Measurements from ENCODE around the gene ZNF580.

ZNF580 gene

DNA sequence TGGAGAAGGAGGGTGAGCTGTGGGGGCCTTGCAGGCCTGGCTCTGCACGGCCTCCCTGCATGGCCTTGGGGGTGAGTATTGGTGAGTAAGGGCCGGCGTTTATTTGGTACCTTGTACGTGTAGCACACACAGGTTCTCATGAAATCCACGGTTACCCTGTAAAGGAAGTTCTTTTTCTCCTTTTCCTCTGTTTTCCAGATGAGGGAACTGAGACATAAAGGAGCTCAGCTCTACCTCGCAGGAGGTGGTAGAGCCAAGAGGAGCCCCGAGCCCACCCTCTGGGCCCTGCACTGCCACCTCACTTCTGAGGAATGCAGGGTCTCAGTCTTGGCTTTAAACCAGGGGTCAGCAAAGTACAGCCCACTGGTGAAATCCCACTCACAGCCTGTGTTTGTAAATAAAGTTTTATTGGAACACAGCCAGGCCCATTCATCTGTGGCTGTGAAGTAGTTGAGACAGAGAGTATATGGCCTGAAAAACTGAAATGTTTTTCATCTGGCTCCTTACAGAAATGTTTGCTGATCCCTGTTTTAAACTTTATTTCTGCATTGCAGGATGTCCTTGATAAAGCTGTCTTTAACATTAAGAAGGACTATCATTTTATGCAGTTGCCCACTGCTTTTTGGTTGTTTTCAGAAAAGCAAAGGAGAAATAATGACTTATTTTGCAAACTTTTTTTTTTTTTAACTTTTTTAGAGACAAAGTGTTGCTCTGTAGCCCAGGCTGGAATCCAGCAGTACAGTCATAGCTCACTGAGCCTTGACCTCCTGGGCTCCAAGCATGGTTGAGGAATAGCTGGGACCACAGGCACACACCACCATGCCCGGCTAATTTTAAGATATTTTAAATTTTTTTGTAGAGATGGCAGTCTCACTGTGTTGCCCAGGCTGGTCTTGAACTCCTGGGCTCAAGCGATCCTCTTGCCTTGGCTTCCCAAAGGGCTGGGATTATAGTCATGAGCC lies 40.6 kb downstream of the ZNF580 start:
- DNase-seq = no peak

DNA sequence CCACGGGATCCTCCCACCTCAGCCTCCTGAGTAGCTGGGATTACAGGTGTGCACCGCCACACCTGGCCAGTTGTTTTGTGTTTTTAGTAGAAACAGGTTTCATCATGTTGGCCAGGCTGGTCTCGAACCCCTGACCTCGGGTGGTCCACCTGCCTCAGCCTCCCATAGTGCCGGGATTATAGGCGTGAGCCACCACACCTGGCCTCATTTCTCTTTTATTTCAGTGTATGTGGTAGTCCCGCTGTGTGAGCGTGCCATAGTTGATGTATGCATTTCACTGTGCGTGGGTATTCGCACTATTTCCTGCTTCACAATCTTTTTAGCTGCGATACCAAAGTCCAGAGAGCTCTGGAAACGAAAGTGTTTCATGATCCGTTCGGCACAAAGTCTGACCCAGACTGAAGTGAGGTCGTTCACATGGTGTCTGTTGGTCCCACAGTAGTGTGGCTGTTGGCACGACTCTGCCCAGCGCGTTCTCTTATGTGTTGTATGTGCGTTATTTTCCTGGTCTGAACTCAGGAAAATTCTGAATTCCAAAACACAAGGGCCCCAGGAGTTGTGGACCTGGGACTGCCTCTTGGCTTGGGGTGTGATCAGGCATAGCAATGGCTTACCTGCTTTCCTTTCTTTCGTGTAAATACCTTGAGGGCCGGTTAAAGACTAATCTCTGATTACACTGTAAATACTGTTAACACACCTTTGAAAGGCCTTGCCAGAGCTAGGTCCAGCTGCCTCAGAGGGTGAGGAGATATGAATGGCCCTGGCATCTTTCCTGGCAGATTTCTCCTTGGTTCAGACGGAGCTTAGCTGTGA lies 42.9 kb downstream of the ZNF580 start:
- no peak for DNase-seq

DNA sequence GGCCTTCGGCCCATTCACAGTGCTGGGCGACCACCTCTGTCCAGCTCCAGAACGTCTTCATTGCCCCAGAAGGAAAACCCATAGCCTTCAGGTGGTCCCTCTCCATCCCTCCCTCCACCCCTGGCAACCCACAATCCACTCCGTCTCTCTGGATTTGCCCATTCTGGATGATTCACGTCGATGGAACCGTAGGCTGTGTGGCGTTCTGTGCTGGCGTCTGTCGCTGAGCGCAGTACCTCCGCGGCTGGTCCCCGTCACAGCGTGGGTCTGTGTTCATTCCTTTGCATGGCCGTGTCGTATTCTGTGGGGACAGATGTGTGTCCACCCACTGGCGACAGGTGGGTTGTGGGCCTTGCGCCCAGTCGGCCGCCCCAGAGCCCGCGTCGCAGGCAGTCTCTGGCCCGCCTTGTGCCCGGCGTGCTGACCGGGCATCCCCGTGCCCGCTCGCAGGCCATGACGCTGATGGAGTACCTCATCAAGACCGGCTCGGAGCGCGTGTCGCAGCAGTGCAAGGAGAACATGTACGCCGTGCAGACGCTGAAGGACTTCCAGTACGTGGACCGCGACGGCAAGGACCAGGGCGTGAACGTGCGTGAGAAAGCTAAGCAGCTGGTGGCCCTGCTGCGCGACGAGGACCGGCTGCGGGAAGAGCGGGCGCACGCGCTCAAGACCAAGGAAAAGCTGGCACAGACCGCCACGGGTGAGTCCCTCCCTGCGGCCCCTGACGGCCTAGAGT lies 44.3 kb downstream of the ZNF580 start:
- no peak for DNase-seq

DNA sequence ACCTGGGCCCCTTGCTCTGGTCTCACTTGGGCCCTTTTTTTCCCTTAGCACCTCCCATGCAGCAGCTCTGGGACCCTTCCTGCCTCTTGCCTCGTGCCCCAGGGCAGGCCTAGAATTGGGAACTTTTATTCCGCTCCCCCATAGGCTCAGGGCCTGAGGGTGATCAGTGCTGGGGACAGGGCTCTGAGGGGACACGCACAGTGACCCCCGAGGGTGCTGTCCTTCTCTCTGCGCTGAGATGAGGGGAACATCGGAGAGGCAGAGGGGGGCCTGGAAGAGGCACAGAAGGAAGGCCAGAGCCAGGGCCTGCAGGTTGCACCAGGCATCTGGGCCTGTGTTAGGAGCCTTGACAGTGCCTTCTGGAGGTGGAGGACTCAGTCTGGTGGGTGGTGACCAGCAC lies 45.0 kb downstream of the ZNF580 start:
- DNase-seq = no peak

DNA sequence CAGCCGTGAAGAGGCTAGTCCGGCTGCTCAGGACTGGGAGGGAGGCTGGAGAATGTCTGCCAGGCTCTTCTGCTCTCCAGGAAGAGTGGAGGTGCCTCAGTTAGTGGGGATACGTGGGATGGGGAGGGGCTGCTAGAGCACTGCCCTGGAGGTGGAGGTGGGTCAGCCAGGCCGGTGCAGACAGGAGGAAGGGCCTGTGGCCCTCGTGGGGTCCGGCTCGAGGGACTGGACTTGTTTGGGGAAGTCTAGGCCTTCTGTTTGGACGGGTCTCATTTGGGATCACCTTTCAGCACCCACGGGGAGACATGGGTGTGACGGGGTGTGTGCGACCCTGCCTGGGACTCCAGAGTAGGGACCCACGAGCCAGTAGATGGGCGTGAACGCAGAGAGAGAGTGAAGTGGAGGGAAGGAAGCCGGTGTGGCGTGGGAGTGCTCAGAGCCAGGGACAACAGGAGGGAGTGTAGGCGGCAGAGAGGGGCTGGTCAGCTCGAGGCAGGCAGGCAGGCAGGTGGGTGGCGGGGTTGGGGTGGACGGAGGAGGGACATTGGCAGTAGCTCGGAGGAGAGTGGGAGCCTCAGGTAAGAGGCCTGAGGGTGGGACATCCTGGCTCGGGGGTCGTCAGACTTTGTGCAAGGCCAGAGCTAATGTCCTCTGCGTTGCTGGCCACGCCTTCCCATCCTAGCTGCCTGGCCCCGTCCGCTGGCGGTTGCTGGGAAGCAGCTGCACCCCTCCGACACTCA lies 45.7 kb downstream of the ZNF580 start:
- DNase-seq = no peak

DNA sequence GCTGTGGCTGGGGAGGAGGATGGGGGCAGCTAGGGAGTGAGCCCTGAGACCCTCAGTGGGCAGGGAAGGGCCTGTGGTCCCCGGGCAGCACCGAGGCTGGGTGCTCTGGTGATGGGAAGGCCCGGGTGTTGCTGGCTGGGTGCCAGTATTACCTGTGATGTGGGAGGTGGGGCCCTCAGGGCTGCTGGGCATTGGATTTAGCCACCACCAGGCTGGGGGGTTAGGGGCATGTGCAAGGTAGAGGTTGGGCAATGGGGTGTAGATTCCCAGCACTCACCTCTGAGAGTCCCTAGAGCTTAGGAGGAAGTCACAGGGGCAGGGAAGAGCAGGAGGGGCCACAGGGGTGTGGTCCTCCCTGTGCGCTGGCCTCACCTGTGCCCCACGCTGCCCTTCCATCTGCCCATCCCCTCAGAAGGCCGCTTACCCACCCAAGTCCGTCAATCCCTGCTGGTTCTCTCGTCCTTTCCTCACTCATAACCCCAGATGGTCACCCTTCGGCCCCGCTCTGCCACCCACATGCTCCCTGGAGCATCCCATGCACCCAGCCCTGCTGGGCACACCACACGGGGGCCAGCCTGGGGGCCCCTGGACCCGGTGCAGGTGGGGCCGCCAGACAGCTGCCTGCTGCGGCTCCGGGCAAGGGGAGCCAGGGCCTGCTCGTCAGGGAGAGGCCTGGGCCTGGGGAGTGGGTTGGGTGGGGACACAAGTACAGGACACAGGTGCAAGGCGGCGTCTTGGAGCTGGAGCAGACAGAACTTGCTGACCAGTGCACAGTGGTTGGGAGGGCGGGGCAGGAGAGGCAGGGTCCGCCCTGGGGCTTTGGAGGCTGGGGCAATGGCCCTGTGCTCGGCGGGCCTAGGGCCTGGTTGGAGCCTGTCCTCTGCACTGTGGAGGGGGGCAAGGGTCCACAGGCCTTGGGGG lies 46.7 kb downstream of the ZNF580 start:
- no peak for DNase-seq

DNA sequence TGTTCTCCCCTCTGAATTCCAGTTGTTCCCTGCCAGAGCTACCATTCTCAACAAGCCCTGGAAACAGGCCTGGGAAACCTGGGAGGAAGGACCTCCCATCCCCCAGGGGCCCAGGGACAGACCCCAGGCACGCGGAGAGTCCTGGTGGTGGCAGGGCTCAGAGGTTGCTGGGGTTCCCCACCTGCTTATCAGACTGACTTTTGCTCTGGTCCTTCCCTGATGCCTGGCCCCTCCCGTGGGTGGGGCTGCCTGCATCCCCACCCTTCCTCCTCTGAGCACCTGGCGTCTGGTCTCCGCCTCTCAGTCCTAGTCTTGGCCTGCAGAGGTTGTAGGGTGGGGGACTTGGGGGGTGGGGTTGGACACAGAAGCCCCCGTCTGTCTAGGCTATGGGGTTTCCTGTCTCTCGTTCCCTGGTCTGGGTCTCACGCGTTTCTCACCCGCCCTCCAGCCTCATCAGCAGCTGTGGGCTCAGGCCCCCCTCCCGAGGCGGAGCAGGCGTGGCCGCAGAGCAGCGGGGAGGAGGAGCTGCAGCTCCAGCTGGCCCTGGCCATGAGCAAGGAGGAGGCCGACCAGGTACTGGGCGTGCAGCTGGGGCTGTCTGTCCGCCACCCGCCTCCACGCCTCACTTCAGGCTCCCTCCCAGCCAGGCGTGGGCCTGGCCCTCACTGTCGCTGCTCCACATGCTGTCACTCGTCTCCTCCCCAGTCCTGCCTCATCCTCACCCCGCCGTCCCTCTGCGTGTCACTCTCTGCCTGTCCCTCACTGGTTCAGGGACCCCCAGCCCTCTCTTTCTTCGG lies 47.8 kb downstream of the ZNF580 start:
- no peak for DNase-seq

DNA sequence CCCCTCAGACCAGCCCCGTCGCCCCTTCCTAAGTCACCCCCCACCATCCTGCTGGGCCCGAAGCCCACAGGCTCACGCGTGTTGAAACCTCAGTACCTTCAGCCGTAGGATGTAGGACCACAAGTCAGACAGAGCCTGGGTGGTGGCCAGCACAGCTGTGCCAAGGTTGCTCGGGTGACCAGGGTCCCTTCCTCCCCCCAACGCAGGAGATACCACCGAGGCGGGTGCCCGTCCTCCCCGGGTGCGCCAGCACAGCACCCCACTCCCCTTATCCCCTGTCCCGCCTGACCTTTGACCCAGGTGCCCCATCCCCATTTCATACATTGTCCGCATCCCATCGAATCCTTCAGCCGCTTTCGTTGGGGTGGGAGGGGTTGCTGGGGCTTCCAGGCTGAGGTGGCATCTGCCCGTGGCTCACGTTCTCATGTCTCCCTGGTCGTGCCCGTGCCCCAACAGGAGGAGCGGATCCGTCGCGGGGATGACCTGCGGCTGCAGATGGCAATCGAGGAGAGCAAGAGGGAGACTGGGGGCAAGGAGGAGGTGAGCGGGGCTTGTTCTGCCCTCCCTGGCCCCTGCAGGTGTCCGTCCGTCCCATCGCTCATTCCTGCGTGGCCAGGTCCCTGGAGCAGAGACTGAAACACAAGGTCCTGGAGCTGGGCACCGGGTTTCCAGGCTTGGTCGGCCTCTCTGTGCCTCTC lies 48.8 kb downstream of the ZNF580 start:
- no peak for DNase-seq

DNA sequence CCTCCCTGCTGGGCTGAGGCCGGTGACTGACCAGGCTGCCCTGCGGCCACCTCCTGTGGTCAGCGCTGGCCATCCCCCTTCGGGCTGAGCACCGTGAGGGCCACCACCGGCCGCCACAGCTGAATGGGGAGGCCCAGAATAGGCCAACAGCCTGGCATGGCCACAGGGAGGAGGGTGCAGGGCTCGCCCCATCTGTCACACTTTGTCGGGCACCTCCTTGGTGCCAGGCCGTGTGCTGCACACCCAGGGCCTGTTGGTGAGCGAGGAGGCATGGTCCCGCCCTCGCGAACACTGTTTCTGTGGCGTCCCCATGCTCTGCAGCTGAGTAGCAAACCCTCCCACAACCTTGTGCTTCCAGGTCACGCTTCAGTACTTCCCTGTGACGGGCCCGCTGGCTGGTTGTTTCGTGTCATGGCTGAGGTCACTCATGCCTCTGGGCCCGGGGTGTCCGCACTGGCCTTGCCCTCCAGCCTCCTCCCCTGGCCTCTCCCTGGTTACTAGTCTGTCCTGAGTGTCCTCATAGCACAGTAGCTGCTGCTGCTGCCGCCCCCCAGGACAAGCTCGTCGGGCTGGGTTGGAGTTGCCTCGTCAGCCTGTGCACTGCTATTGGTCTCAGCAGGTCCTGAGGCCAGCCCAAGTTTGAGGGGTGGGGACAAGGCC lies 49.4 kb downstream of the ZNF580 start:
- no peak for DNase-seq

DNA sequence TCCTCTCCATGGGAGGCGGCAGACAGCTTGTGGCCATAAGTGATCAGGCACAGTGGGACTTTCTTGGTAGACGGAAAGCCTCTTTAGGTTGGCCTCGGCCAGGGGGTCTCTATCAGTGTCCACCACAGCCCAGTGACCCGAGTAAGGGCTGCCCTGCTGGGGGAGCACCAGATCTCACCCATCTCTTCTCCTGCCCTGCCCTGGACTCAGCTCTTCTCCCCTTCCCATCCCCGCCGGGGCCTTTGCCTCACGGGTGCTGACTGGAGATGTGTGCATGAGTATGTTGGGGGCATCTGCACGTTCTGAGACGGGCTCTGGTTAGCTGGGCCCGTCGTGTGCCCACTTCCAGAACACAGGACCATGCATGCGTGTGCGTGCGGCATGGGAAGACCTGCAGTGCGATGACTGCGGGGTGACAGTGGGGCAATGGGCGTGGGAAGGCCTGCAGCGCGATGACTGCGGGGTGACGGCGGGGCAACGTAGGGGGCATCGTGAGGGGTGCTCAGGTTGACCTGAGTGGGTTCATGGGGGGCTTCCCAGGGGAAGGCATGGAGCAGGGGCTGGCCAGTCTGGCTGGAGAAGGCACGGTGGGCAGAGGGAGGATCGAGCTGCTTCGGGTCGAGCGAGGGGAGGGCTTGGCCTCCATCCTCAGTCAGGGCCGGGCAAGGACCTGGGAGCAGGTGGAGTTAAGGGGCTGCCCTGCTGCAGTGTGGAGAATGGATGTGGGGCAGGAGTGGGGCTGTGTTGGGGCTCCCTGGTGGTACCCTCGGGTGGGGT lies 50.2 kb downstream of the ZNF580 start:
- no peak for DNase-seq

DNA sequence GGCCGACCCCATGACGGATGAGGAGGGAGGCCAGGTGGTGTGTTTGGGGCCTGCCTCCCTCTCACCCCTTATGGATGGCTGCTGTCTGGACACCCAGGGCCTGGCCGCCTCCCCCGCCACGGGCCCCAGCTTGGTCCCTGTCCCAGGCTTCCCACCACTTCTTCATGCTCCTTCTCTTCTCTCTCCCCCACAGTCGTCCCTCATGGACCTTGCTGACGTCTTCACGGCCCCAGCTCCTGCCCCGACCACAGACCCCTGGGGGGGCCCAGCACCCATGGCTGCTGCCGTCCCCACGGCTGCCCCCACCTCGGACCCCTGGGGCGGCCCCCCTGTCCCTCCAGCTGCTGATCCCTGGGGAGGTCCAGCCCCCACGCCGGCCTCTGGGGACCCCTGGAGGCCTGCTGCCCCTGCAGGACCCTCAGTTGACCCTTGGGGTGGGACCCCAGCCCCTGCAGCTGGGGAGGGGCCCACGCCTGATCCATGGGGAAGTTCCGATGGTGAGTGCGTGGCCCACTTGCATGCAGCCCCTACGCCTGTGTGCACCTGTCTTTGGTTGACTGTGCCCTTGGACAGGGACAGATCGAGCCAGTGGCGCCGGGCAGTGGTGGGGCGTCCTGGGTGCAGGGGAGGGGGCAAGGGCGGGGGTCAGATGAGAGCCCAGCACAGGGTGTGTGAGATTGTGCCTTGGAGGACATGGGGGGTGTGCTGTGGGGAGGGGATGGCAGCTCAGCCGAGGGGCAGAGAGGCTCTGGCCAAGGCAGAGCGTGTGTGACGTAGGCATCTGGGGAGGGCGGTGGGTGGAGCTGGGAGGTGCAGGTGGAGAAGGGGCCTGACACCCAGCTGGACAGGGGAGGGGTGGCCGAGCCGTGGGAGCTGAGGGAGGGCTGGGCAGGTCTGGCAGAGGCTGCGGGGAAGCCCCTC lies 51.0 kb downstream of the ZNF580 start:
- no peak for DNase-seq

DNA sequence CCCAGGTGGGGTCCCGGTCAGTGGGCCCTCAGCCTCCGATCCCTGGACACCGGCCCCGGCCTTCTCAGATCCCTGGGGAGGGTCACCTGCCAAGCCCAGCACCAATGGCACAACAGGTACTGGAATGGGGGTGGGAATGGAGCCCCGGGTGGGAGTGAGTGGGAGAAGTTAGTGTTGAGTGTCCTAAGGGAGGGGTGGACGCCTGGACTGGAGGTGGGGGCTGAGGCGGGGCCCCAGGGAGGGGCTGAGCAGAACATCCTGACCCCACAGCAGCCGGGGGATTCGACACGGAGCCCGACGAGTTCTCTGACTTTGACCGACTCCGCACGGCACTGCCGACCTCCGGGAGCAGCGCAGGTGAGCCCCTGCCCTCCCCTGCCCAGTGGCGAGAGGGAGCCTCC lies 51.9 kb downstream of the ZNF580 start:
- no peak for DNase-seq

Measured in activated effector memory CD4-positive, alpha-beta T cell treated with Interleukin-2 at 50 U/mL for 16 hours (primary cell).